Measurements from ENCODE around the gene MED9. TPM values are rescaled to one million over a fixed set of nuclear protein-coding genes. Genes with fewer than 3 reads are reported as not detected.

The MED9 gene
- total and polyA plus RNA-seq, 9 donors, result 11.5 to 15.7 (median 13.8) TPM

GRCh38 chr17:17479209-17479608 is 2.4 kb downstream of the MED9 start:
- no peak for DNase-seq
- no peaks in the 10 kb centered on the region for H3K36me3 ChIP-seq
- H3K9me3 ChIP-seq, result no peaks in the 10 kb centered on the region
- H3K4me1 ChIP-seq (ENCODE audit: insufficient read depth), result peaks cover 3% of the 10 kb centered on the region
- no peak overlapping the region for H3K27ac ChIP-seq
- 93 to 98% (median 94%) methylated on average over 3 of the region's 3 CpGs for WGBS, 3 donors
- no peak overlapping the region for H3K4me3 ChIP-seq
- intact Hi-C loops (cut with DNase I), result no loop called here
- TF ChIP-seq CTCF (IDR thresholded peaks at IDR 0.05) (no peak), POLR2A (IDR thresholded peaks at IDR 0.05) (no peak), EP300 (IDR thresholded peaks at IDR 0.05) (no peak)
- H3K27me3 ChIP-seq, result no peaks in the 10 kb centered on the region

GRCh38 chr17:17480593-17481148 is 3.9 kb downstream of the MED9 start:
- Histone ChIP-seq H3K27me3 (no peaks in the 10 kb centered on the region), H3K4me1 (ENCODE audit: insufficient read depth) (peaks cover 3% of the 10 kb centered on the region), H3K9me3 (no peaks in the 10 kb centered on the region), H3K4me3 (no peak overlapping the region), H3K36me3 (no peaks in the 10 kb centered on the region), H3K27ac (no peak overlapping the region)
- TF ChIP-seq POLR2A (IDR thresholded peaks at IDR 0.05), result no peak
- no peak for TF ChIP-seq CTCF (IDR thresholded peaks at IDR 0.05)
- no peak for TF ChIP-seq EP300 (IDR thresholded peaks at IDR 0.05)
- WGBS, 3 donors, result 71 to 76% (median 74%) methylated on average over 6 of the region's 6 CpGs
- DNase-seq, result no peak
- intact Hi-C loops (cut with DNase I), result no loop called here

- 24 to 50% (median 37%) methylated on average over 5 of the region's 5 CpGs for WGBS, 3 donors
- no peaks in the 10 kb centered on the region for H3K4me1 ChIP-seq (ENCODE audit: insufficient read depth)
- H3K9me3 ChIP-seq, result no peaks in the 10 kb centered on the region
- no peaks in the 10 kb centered on the region for H3K27me3 ChIP-seq
- H3K36me3 ChIP-seq, result no peaks in the 10 kb centered on the region
- no peak overlapping the region for H3K27ac ChIP-seq
- no peak for DNase-seq
- intact Hi-C loops (cut with DNase I), result no loop called here
- no peak overlapping the region for H3K4me3 ChIP-seq
- TF ChIP-seq EP300 (IDR thresholded peaks at IDR 0.05), result no peak
- no peak for TF ChIP-seq CTCF (IDR thresholded peaks at IDR 0.05)
- TF ChIP-seq POLR2A (IDR thresholded peaks at IDR 0.05), result no peak
Measured at GRCh38 chr17:17481860-17482259, 5.1 kb downstream of the MED9 start.

GRCh38 chr17:17484451-17484899 is 7.7 kb downstream of the MED9 start:
- intact Hi-C loops (cut with DNase I), result no loop called here
- Histone ChIP-seq H3K4me3 (no peak overlapping the region), H3K27me3 (no peaks in the 10 kb centered on the region), H3K36me3 (no peaks in the 10 kb centered on the region), H3K4me1 (ENCODE audit: insufficient read depth) (no peaks in the 10 kb centered on the region), H3K27ac (no peak overlapping the region), H3K9me3 (no peaks in the 10 kb centered on the region)
- TF ChIP-seq CTCF (IDR thresholded peaks at IDR 0.05), result no peak
- no peak for TF ChIP-seq EP300 (IDR thresholded peaks at IDR 0.05)
- TF ChIP-seq POLR2A (IDR thresholded peaks at IDR 0.05), result no peak
- 70 to 77% (median 73%) methylated on average over 12 of the region's 12 CpGs for WGBS, 3 donors
- DNase-seq, result no peak
